Mononuclear cell (primary cell): ENCODE results near the gene SLC26A8. TPM values are rescaled to one million over a fixed set of nuclear protein-coding genes. Genes with fewer than 3 reads are reported as not detected.
A peak's percentile ranks its signal among the peaks of the same experiment; 100 is the strongest.

Experiments
- H3K27me3 ChIP-seq: 2 replicates; pipeline ENCODE4 v1.6.0; 2011; ENCODE audit warnings: low read length, control low read depth; ENCODE audit not compliant: insufficient read depth
- H3K4me1 ChIP-seq: 2 replicates; pipeline ENCODE4 v1.5.1; 2011; ENCODE audit warnings: mild to moderate bottlenecking, low read length, control low read depth; ENCODE audit not compliant: insufficient read depth
- H3K4me3 ChIP-seq: 2 replicates; pipeline ENCODE4 v1.5.1; 2011; ENCODE audit warnings: mild to moderate bottlenecking, low read length, moderate library complexity
- H3K9me3 ChIP-seq: 2 replicates; pipeline ENCODE4 v1.5.1; 2011; ENCODE audit warnings: low read depth, mild to moderate bottlenecking, control low read depth, low read length
- total RNA-seq: library from RNA; depleted of rRNA; stranded (reverse); fragments of >200 nt; gene quantifications from one replicate; pipeline ENCODE4 v1.2.3, GENCODE V29; 2012

The SLC26A8 gene, protein sequence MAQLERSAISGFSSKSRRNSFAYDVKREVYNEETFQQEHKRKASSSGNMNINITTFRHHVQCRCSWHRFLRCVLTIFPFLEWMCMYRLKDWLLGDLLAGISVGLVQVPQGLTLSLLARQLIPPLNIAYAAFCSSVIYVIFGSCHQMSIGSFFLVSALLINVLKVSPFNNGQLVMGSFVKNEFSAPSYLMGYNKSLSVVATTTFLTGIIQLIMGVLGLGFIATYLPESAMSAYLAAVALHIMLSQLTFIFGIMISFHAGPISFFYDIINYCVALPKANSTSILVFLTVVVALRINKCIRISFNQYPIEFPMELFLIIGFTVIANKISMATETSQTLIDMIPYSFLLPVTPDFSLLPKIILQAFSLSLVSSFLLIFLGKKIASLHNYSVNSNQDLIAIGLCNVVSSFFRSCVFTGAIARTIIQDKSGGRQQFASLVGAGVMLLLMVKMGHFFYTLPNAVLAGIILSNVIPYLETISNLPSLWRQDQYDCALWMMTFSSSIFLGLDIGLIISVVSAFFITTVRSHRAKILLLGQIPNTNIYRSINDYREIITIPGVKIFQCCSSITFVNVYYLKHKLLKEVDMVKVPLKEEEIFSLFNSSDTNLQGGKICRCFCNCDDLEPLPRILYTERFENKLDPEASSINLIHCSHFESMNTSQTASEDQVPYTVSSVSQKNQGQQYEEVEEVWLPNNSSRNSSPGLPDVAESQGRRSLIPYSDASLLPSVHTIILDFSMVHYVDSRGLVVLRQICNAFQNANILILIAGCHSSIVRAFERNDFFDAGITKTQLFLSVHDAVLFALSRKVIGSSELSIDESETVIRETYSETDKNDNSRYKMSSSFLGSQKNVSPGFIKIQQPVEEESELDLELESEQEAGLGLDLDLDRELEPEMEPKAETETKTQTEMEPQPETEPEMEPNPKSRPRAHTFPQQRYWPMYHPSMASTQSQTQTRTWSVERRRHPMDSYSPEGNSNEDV
- 0.10 TPM for total RNA-seq

DNA sequence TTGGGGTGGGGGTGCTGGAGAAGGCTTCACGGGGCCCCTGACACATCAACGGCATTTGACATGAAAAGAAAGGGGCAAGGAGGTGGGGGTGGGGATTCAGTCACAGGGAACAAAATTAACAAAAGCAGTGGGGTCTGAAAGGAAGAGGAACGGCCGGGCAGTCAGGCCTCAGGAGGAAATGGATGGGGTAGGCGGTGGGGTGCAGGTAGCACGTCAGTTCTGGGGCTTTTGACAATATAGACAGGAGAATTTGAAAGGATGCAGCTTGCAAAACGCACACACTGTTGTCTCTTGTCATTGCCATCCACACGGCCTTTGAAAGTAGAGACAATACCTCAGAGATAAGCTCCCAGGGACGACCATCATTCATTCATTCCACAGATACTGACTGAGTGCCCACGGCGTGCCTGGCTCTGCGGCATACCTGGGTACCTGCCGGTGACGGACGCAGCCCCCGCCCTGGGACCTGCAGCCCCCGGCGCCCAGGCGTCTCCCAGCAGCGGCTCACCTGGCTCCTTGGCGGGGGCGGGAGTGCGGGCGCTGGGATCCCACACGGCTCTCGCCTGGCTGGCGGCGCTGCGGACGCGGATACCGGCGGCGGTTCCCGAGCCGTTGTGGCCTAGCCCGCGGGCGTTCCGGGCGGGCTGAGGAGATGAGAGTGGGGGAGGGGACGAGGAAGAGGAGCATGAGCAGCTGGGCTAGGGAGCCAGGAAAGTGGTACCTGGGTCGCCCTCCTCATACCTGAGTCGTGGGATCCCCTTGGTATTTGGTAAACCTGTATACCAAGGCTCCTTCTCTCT lies at the start of gene SLC26A8:
Gene SLC26A8, minus strand, starts transcription at position 646 of the 800 bp plus-strand sequence. CDS start 4,934 bp downstream, outside the sequence.
- no peaks in the 10 kb centered on the region for H3K9me3 ChIP-seq
- H3K27me3 ChIP-seq, result peaks cover 5% of the 10 kb centered on the region
- H3K4me1 ChIP-seq, result peaks cover 34% of the 10 kb centered on the region
- H3K4me3 ChIP-seq, result peak within 1 kb of the TSS; percentile 24

DNA sequence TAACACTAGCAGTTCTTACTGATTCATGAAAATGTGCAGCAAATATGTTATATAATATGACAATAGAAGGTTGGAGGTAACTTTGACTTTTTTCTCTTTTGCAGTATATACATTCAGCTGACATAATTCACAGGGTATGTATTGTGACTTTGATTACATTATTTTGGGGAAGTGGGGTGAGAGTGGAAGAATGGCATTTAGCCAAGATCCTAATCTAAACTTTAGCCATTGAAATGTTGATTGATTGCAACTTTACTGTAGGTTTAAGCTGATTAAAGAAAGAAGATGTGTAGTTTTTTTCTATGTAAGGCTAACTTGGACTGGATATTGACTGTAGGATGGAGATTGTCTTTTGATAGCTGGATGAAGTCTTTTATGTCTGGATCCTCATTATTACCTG lies 49.1 kb upstream of the SLC26A8 start:
- Histone ChIP-seq H3K9me3 (no peaks in the 10 kb centered on the region), H3K27me3 (no peaks in the 10 kb centered on the region), H3K4me3 (no peak overlapping the region), H3K4me1 (peaks cover 8% of the 10 kb centered on the region)

DNA sequence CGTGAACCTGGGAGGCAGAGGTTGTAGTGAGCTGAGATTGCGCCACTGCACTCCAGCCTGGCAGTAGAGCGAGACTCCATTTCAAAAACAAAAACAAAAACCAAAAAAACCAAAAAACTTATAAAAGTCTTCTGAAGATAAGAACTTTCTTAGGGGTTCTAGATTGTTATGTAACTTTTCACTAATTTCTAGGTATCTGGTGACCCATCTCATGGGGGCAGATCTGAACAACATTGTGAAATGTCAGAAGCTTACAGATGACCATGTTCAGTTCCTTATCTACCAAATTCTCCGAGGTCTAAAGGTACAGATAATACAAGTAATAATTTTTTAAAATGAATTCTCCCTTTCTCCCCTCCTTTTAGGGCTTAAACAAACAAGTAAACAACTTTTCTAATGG lies 48.2 kb upstream of the SLC26A8 start:
- Histone ChIP-seq H3K4me3 (no peak overlapping the region), H3K27me3 (no peaks in the 10 kb centered on the region), H3K9me3 (no peaks in the 10 kb centered on the region), H3K4me1 (peaks cover 11% of the 10 kb centered on the region)

DNA sequence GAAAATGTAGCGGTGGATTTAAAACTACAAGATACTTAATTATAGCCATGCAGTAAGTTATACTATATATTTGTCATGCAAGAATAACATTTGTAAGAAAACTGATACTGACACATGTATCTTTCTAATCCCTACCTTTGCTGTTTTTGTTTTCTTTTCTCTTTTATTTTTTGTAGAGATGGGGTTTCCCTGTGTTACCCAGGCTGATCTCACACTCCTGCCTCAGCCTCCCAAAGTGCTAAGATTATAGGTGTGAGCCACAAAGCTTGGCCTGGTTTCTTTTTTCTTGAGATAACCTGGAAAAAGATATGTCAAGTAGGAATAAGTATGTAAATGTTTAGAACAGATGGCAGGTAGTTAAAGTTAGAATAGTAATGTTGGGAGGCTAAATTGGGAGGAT lies 47.3 kb upstream of the SLC26A8 start:
- Histone ChIP-seq H3K4me3 (no peak overlapping the region), H3K4me1 (peaks cover 11% of the 10 kb centered on the region), H3K27me3 (no peaks in the 10 kb centered on the region), H3K9me3 (no peaks in the 10 kb centered on the region)

DNA sequence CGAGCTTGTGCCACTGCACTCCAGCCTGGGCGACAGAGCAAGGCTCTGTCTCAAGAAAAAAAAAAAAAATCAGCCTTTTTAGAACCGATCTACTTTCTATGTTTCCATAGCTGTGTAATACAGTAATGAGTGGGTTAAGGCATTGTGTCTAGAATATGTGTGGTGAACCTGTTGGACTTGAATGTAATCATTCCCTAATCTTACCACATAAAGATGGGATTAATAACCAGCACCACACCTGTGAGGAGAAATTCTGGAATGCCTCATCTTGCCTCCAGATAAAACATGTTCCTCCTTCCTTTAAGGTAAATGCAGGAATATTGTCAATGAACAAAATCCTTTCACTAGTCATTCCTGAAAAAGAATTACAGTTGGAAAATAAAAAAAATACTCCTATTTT lies 46.8 kb upstream of the SLC26A8 start:
- peaks cover 11% of the 10 kb centered on the region for H3K4me1 ChIP-seq
- no peak overlapping the region for H3K4me3 ChIP-seq
- no peaks in the 10 kb centered on the region for H3K27me3 ChIP-seq
- H3K9me3 ChIP-seq, result no peaks in the 10 kb centered on the region

DNA sequence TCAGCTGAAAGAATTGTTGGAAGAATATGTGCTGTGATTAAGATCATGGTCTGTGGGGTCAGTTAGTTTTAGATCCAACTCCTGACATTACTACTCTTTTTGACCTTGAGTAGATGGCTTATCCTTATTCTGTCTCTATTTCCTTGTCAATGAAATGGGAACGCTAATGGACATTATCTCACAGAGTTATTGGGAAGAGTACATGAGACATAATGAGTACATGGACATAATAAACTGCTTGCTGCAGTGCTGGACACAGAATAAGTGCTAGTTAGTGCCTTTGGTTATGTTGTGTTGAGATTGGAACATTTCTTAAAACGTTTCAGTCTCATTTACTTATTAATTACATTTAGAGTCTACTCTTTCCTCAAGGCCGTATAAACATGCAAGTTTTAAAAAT lies 45.8 kb upstream of the SLC26A8 start:
- no peaks in the 10 kb centered on the region for H3K27me3 ChIP-seq
- H3K4me1 ChIP-seq, result peaks cover 11% of the 10 kb centered on the region
- H3K9me3 ChIP-seq, result no peaks in the 10 kb centered on the region
- no peak overlapping the region for H3K4me3 ChIP-seq

DNA sequence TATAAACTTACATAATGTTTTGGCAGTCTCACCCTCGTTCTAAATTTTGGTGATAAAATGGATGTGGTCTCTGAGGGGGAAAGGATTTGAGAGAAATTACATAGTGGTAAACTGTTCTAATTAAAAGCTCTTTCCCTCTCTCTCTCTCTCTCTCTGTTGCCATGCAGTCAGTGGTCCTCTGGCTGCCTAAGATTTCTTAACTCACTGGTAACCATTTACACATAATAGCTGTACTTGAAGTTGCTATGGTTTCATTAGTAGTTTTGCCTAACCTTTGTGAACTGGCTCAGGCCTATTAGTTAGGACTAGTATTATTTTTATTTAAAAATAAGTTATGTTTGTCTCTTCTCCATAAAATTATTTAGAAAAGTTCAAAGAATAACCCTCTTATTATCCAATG lies 45.1 kb upstream of the SLC26A8 start:
- H3K4me1 ChIP-seq, result peaks cover 11% of the 10 kb centered on the region
- no peak overlapping the region for H3K4me3 ChIP-seq
- no peaks in the 10 kb centered on the region for H3K9me3 ChIP-seq
- H3K27me3 ChIP-seq, result no peaks in the 10 kb centered on the region

DNA sequence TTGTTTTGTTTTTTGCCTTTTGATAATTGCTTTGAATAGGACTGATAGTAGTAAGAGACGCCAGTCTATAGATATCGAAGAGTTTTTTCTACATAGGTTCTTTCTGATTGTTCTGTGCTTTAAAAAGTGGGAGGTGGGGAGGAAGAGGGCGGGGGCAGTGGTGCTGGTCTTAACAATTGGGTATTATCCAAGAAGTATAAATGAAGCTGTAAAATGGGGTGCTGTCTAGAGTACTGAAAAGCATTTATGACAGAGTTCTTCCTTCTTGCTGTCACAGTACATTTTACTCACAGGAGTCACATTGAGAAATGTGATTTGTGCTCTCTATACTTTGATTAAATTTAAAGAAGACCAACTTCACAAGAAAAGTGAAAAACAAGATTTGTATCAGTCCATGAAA lies 44.1 kb upstream of the SLC26A8 start:
- no peak overlapping the region for H3K4me3 ChIP-seq
- H3K4me1 ChIP-seq, result peaks cover 11% of the 10 kb centered on the region
- no peaks in the 10 kb centered on the region for H3K9me3 ChIP-seq
- H3K27me3 ChIP-seq, result no peaks in the 10 kb centered on the region

DNA sequence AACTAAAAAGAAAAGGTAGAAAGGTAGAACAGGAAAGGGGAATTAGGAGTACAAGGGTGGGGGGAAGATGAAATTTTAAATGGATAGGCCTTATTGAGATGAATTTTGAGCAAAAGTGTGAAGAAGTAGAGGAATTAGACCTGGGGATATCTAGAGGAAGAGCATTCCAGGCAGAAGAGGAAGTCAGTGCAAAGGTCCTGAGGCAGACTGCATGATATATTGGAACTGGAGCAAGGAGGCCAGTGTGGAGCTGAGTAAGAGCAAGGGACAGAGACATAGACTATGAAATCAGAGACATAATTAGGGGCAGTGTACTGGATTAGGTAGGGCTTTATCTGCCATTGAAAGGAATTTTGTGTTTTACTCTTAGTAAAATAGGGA lies 43.6 kb upstream of the SLC26A8 start:
- Histone ChIP-seq H3K27me3 (no peaks in the 10 kb centered on the region), H3K4me1 (peaks cover 11% of the 10 kb centered on the region), H3K4me3 (no peak overlapping the region), H3K9me3 (no peaks in the 10 kb centered on the region)

DNA sequence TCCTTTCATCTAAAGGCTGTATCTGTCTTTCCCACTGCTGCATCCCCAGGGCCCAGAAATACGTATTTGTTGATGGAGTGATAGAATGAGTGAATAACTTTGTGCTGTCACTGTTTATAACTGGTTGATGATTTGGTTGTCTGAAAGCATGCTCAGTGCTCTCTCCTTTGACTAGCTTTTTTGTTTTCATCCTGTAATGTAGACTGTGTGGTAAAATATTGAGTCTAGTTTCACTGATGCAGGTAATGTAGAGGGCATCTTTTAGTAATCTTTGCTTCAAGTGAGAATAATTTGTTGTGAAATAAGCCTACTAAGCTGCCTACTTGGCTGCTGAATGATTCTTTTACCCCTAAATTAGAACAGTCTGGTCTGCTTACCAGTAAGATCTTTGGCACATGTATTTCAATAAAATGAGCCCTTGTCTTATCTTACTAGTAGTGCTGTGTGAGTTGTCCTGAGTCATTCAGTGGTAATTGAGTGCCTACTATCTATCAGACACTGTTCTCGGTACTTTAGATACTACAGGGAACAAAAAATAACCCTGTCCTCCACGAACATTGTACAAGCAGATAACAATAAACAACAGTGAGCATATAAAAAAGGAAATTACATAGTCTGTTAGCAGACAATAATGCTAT lies 43.1 kb upstream of the SLC26A8 start:
- no peaks in the 10 kb centered on the region for H3K9me3 ChIP-seq
- H3K4me3 ChIP-seq, result no peak overlapping the region
- peaks cover 11% of the 10 kb centered on the region for H3K4me1 ChIP-seq
- no peaks in the 10 kb centered on the region for H3K27me3 ChIP-seq

DNA sequence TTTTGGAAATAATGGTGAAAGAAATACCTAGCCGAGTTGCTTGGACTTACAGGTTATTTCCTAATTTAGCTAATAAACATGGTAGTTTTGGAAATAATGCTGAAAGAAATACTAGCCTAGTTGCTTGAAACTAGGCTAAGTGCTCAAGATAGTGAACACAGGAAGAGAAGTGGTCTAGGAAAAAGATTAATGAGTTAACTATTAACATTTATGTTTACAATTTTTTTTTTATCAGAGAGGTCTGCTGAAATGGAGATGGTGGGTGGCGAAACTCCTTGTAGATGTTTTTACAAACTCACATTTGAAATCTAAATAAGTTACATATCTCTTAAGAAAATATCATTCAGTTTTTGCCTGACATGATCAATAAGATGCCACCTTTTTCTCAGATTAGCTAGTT lies 42.4 kb upstream of the SLC26A8 start:
- Histone ChIP-seq H3K27me3 (no peaks in the 10 kb centered on the region), H3K4me3 (no peak overlapping the region), H3K4me1 (peaks cover 4% of the 10 kb centered on the region), H3K9me3 (no peaks in the 10 kb centered on the region)

DNA sequence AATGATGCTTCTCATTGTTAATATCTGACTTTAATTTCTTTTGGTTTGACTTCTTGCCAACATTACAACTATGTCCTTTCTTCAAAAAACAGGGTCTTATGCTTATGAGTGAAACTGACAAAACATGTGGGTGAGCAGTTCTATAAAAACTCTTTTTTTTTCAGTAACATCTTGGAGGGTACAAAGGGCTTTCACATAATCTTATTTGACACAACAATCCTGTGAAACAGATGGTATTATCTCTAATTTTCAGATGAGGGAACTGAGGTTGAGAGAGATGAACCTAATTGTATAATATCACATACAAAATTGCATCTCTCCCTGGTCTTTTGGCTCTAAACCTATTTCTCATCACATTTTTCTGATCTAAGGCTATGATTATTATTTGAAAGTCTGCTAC lies 41.5 kb upstream of the SLC26A8 start:
- Histone ChIP-seq H3K4me1 (peaks cover 3% of the 10 kb centered on the region), H3K27me3 (no peaks in the 10 kb centered on the region), H3K9me3 (no peaks in the 10 kb centered on the region), H3K4me3 (no peak overlapping the region)

DNA sequence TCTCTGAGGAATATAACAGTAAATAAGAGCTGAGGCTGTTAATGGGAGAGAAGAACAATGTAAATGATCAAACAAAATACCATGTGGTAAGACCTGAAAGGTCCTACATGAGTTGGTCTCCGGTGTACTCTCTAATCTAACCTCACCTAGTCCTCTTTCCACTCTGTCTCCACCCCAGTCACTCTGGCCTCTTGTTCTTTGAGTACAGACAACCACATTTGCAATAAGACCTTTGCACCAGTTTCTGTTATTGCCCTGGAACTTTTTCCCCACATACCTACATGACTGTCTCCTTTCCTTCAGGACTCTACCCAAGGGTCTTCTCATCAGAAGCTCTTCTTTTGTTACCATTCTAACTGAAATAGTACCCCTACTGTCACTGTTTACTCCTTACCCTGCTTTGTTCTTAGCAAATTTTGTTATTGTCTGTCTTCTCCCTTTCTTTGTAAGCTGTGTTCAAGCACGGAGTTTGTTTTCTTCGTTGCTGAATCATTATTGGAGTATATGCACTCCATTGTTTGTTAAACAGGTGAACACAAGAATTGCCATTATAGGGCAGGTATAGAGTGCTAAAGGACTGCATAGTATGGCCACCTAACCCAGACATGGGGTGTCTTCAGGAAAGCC lies 40.4 kb upstream of the SLC26A8 start:
- Histone ChIP-seq H3K4me1 (peaks cover 3% of the 10 kb centered on the region), H3K4me3 (no peak overlapping the region), H3K27me3 (no peaks in the 10 kb centered on the region), H3K9me3 (no peaks in the 10 kb centered on the region)
